Heart right ventricle (tissue), 16 donors: Measurements from ENCODE around the gene WFDC8. TPM values are rescaled to one million over a fixed set of nuclear protein-coding genes. Genes with fewer than 3 reads are reported as not detected.

Source experiments
- ATAC-seq, 8 donors: fragments of 200-7000 bp; cut with Tn5 transposase; one replicate each; pipeline ENCODE4 v1.9.1; 2020; ENCODE audit warnings: mild to moderate bottlenecking in 8 of 8, moderate library complexity in 8 of 8, moderate number of reproducible peaks in 1 of 8
- DNase-seq, 2 donors: peaks; one replicate each; pipeline ENCODE4 v3.0.0-alpha.2; 2020
- H3K27ac ChIP-seq, 10 donors: fragments of 200-600 bp; sonication (generic) in 2 of 10; one replicate each; pipeline versions ENCODE4 v1.5.0 to v1.8.0; 2020 to 2022; ENCODE audit warnings: mild to moderate bottlenecking in 3 of 10
- H3K27me3 ChIP-seq, 7 donors: fragments of 200-600 bp; one replicate each; pipeline ENCODE4 v1.8.0; 2021 to 2022; ENCODE audit warnings: mild to moderate bottlenecking in 2 of 7
- H3K36me3 ChIP-seq, 9 donors: fragments of 200-600 bp; sonication (generic) in 1 of 9; one replicate each; pipeline versions ENCODE4 v1.5.0 to v1.8.0; 2020 to 2022; ENCODE audit warnings: mild to moderate bottlenecking in 2 of 9
- H3K4me1 ChIP-seq, 9 donors: fragments of 200-600 bp; sonication (generic) in 1 of 9; one replicate each; pipeline versions ENCODE4 v1.5.0 to v1.8.0; 2020 to 2022; ENCODE audit warnings: mild to moderate bottlenecking in 4 of 9
- H3K4me3 ChIP-seq, 10 donors: fragments of 200-600 bp; sonication (generic) in 2 of 10; one replicate each; pipeline versions ENCODE4 v1.5.0 to v1.8.0; 2020 to 2022; ENCODE audit warnings: mild to moderate bottlenecking in 7 of 10, moderate library complexity in 2 of 10
- H3K9me3 ChIP-seq, 11 donors: fragments of 200-600 bp in 10 of 11; sonication (generic) in 2 of 11; one replicate each; pipeline versions ENCODE4 v1.5.0 to v1.8.0; 2013 to 2022; ENCODE audit warnings: mild to moderate bottlenecking in 2 of 11, control low read depth in 1 of 11, moderate library complexity in 1 of 11
- CTCF ChIP-seq, 9 donors: fragments of 200-600 bp; sonication (generic) in 2 of 9; IDR thresholded peaks; one replicate each; pipeline versions ENCODE4 v1.5.0 to v1.8.0; 2021 to 2022; ENCODE audit warnings: antibody characterized with exemption in 9 of 9, mild to moderate bottlenecking in 5 of 9, moderate library complexity in 1 of 9
- WGBS, 2 donors: extraction: QIAGEN DNeasy Blood & Tissue Kit; methylation state at CpG; one replicate each; pipeline ENCODE4 v1.1.7; 2013; ENCODE audit warnings: inconsistent platforms in 1 of 2; 5-methylcytosine and 5-hydroxymethylcytosine counted together
- intact Hi-C, 10 donors: fragments of 100-400 bp; cut with DNase I; formaldehyde crosslinking; loops; one replicate each; pipeline versions ENCODE4 v1.11.1 to v1.14.2; 2022
- polyA plus RNA-seq, 2 donors: library from polyadenylated mRNA; stranded (reverse); fragments of 200-250 nt; gene quantifications; one replicate each; pipeline ENCODE4 v1.2.3, GENCODE V29; 2013
- total RNA-seq, 10 donors: library from RNA; stranded (reverse); fragmentation: NEBNext Ultra II Directional in 3 of 10; extraction: Animal tissue kit (Norgen Biotek cat#: 25700) in 3 of 10; gene quantifications; one replicate each; pipeline versions ENCODE4 v1.2.1 to v1.2.4, GENCODE V29; 2021 to 2023
- donor health status: Arrhythmogenic right ventricular cardiomyopathy.
- donor health status: ischemic (EF 13 %, LVEDD 7.1; RV severe dilation, severe dysfunction).
- donor health status: healthy with polysubstance abuse.
- donor health status: DM: no; HTN: yes; CAD: no.
- donor health status: DM: no; HTN: no; CAD: no.
- donor health status: ischemic (EF 25% LVEDD 6.9; RV normal size, moderate dysfunction).
- donor health status: ischemic (EF 25% LVEDD 5.7; RV mildly dilated, moderate dysfunction).
- donor health status: healthy.
- donor health status: DM: yes; HTN: yes; CAD: no.
- donor health status: Ischemic cardiomyopathy.
- donor health status: ischemic (EF 35%, LVEDD 5.7; RV mildly dilated, moderate dysfunction).
- donor health status: nonischemic (EF 11% LVEDD 7.7; RV severe dilation, severe dysfunction).
- donor health status: DM: yes; HTN: yes; CAD: no.
- donor health status: PGD.
- donor health status: ischemic (EF 29% LVEDD 5.4; RV normal size, mild dysfunction).
- donor health status: nonischemic (EF 23%, LVEDD 6.1; RV moderate dilation, normal function).

Gene WFDC8
- total and polyA plus RNA-seq, 12 donors, result not detected

GRCh38 chr20:45612314-45612713 is 33.2 kb upstream of the WFDC8 start:
- Histone ChIP-seq H3K4me3 (no peak overlapping the region), H3K27ac (no peak overlapping the region), H3K27me3 (peaks cover 0 to 5% (median 0%) of the 10 kb centered on the region in 7 donors), H3K36me3 (no peaks in the 10 kb centered on the region), H3K4me1 (no peaks in the 10 kb centered on the region), H3K9me3 (peaks cover 0 to 5% (median 0%) of the 10 kb centered on the region in 11 donors)
- DNase-seq, result no peak
- intact Hi-C loops, result no loop called here
- no peak for ATAC-seq
- no peak for TF ChIP-seq CTCF (IDR thresholded peaks at IDR 0.05)

DNA sequence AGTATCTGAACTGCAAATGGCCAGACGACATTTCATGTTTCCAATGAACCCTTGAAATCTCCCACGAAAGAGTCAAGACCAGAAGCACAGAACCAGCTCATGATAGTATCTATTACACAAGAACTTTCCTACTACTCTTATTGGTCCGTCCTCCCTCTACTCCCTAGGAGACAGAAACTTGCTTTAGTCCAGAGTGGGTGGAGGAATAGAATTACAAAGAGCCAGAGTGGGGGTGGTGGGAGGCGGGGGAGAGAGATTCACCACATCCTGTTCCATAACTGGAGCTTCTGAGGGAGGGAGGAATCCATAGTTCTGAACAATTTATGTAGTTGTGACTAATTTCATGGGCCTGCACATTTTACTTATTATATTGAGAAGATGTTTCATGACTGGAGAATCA is 32.0 kb upstream of the WFDC8 start:
- H3K27ac ChIP-seq, result no peak overlapping the region
- no peak for ATAC-seq
- TF ChIP-seq CTCF (IDR thresholded peaks at IDR 0.05), result no peak
- intact Hi-C loops, result no loop called here
- no peak for DNase-seq
- H3K27me3 ChIP-seq, result peaks cover 0 to 7% (median 0%) of the 10 kb centered on the region in 7 donors
- H3K36me3 ChIP-seq, result no peaks in the 10 kb centered on the region
- H3K4me3 ChIP-seq, result no peak overlapping the region
- no peaks in the 10 kb centered on the region for H3K4me1 ChIP-seq
- 50 to 51% methylated on average over 4 of the region's 4 CpGs for WGBS, 2 donors
- H3K9me3 ChIP-seq, result peaks cover 0 to 14% (median 2%) of the 10 kb centered on the region in 11 donors

- no peak overlapping the region for H3K4me3 ChIP-seq
- 95 to 97% methylated on average over 1 of the region's 1 CpG for WGBS, 2 donors
- H3K27me3 ChIP-seq, result peaks cover 0 to 7% (median 0%) of the 10 kb centered on the region in 7 donors
- TF ChIP-seq CTCF (IDR thresholded peaks at IDR 0.05), result no peak
- H3K9me3 ChIP-seq, result peaks cover 0 to 30% (median 7%) of the 10 kb centered on the region in 11 donors
- no peaks in the 10 kb centered on the region for H3K4me1 ChIP-seq
- DNase-seq (no peak), ATAC-seq (no peak)
- no peaks in the 10 kb centered on the region for H3K36me3 ChIP-seq
- no peak overlapping the region for H3K27ac ChIP-seq
- intact Hi-C loops, result no loop called here
Observed at GRCh38 chr20:45607810-45608209, 28.7 kb upstream of the WFDC8 start.

DNA sequence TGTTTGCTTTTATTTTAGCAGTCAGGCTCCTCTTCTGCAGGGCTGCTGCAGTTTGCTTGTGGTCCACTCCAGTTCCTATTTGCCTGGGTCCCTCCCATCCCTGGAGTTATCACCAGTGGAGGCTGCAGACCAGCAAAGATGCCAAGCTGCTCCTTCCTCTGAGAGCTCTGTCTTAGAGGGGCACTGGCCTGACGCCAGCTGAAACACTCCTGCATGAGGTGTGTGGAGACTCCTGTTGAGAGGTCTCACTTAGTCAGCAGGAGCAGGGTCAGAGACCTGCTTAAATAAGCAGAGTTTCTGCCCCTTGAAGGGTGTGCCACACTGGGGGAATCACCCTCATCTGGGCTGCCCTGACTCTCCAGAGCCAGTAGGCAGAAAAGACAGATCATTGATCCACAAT is 16.2 kb upstream of the WFDC8 start:
- DNase-seq (no peak), ATAC-seq (no peak)

More for the DNA sequence above, 16.2 kb upstream of the WFDC8 start:
- no peaks in the 10 kb centered on the region for H3K4me1 ChIP-seq
- intact Hi-C loops, result no loop called here
- H3K4me3 ChIP-seq, result no peak overlapping the region
- no peaks in the 10 kb centered on the region for H3K36me3 ChIP-seq
- TF ChIP-seq CTCF (IDR thresholded peaks at IDR 0.05), result no peak
- WGBS, 2 donors, result 35 to 36% methylated on average over 1 of the region's 1 CpG
- peaks cover 0 to 35% (median 30%) of the 10 kb centered on the region in 7 donors for H3K27me3 ChIP-seq
- no peak overlapping the region for H3K27ac ChIP-seq
- H3K9me3 ChIP-seq, result peaks cover 0 to 4% (median 0%) of the 10 kb centered on the region in 11 donors
